Fibroblast of mammary gland (primary cell): Measurements from ENCODE around the gene RAC3.

ENCODE experiments used
- DNase-seq: peaks from one replicate; pipeline ENCODE4 v3.0.0-alpha.2; 2010; ENCODE audit warnings: low read depth
- H3K4me3 ChIP-seq: 2 replicates; pipeline ENCODE4 v1.5.1; 2011; ENCODE audit warnings: low read depth, mild to moderate bottlenecking, low read length, moderate library complexity; ENCODE audit not compliant: control insufficient read depth
- TF ChIP-seq, protein P1 (sequence below): conservative IDR thresholded peaks from 2 replicates; pipeline ENCODE4 v1.5.1; 2011; ENCODE audit warnings: low read depth, low read length, inconsistent platforms; ENCODE audit not compliant: control insufficient read depth, insufficient read depth

RAC3 gene

GRCh38 chr17:81995463-81996231 lies 35.8 kb upstream of the RAC3 start:
- TF ChIP-seq, protein P1, sequence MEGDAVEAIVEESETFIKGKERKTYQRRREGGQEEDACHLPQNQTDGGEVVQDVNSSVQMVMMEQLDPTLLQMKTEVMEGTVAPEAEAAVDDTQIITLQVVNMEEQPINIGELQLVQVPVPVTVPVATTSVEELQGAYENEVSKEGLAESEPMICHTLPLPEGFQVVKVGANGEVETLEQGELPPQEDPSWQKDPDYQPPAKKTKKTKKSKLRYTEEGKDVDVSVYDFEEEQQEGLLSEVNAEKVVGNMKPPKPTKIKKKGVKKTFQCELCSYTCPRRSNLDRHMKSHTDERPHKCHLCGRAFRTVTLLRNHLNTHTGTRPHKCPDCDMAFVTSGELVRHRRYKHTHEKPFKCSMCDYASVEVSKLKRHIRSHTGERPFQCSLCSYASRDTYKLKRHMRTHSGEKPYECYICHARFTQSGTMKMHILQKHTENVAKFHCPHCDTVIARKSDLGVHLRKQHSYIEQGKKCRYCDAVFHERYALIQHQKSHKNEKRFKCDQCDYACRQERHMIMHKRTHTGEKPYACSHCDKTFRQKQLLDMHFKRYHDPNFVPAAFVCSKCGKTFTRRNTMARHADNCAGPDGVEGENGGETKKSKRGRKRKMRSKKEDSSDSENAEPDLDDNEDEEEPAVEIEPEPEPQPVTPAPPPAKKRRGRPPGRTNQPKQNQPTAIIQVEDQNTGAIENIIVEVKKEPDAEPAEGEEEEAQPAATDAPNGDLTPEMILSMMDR = no peak
- no peak overlapping the region for H3K4me3 ChIP-seq
- DNase-seq = no peak

GRCh38 chr17:81996232-81996756 lies 35.2 kb upstream of the RAC3 start:
- TF ChIP-seq, protein P1 = no peak
- DNase-seq = no peak
- H3K4me3 ChIP-seq = no peak overlapping the region

DNA sequence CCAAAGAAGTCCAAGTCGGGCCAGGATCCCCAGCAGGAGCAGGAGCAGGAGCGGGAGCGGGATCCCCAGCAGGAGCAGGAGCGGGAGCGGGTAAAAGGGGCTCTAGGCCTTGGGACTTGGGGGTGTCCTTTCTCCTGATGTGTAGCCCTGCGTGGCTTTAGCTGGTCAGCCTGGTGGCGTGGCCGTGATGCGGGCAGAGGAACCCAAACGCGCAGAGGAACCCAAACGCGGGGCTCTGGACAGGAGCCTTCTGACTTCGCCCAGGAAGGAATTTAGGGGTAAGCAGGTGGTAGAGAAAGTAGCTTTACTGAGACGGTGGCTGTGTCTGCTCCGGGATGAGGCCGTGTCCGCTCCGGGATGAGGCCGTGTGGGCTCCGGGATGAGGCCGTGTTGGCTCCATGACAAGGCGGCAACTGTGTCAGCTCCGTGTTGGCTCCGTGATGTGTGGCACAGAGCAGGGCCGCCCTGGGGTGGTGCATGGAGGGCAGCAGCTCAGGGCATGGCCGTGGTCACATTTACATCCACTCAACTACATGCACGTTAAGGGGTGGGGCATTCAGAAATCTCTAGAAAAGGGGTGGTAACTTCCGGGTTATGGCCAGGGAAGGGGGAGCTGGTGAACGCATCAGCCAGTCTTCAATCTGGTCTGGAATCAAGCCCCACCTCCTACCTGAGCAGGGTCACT lies 34.6 kb upstream of the RAC3 start:
- TF ChIP-seq, protein P1 = no peak
- no peak for DNase-seq
- no peak overlapping the region for H3K4me3 ChIP-seq

DNA sequence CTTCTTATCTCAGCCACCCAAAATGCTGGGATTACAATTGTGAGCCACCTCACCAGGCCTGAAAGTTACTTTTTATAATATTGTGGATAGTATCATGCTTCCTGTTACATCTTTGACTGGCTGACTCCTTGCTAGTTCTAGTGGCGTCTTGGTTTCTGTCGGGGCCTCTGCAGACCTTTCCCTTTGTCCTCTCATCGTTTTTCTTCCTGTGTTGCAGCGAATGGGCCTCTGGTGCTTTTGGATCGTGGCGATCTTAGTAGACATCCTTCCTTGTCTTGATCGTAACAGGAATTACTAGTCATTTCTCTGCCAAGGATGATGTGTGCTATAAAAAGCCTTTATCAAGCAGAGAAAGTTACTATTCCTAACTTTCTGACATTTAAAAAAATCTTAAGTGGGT lies 33.3 kb upstream of the RAC3 start:
- DNase-seq = no peak
- TF ChIP-seq, protein P1 = no peak
- no peak overlapping the region for H3K4me3 ChIP-seq

DNA sequence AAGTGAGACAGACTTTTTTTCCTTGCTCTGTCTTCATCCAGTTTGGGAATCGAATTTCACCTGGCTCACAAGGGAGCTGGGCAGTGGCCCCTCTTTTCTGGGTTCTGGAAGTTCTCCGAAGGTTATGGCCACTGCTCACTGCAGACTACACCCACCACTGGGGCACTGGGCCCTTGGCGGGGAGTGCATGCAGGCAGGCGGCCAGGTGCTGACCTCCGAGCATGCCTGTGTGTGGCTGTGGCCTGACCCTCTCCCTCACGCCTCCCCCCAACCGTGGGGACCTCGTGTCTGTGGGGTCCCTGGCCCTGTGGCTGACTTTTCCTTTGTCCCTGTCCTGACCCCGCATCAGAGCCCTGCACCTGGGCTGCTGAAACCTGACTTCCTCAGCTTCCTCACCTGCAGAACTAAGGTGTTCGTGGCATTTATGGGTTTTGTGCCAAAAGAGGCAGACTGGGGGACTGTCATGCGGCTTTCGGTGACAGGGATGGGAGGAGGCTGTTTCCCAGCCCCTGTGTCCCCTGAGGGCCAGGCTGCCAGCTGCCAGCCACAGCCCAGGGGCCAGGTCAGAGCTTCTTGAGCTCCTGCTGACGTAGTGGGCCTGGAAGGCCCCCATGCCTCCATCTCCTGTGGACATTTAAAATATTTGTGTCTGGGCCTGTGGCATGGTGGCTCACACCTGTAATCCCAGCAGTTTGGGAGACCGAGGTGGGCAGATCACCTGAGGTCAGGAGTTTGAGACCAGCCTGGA lies 32.6 kb upstream of the RAC3 start:
- TF ChIP-seq, protein P1 = no peak
- H3K4me3 ChIP-seq = no peak overlapping the region
- no peak for DNase-seq

GRCh38 chr17:81999587-81999975 lies 31.9 kb upstream of the RAC3 start:
- DNase-seq = no peak
- TF ChIP-seq, protein P1 = no peak
- H3K4me3 ChIP-seq = no peak overlapping the region
